Endothelial cell of umbilical vein (primary cell): ENCODE results near the gene VIPR2.

Experiments
- EZH2 ChIP-seq: IDR thresholded peaks from 2 replicates; pipeline ENCODE4 v1.6.1; 2012; ENCODE audit warnings: borderline replicate concordance, low read depth, mild to moderate bottlenecking, moderate library complexity, low read length, inconsistent platforms; ENCODE audit not compliant: severe bottlenecking
- FOS ChIP-seq: IDR thresholded peaks from 2 replicates; pipeline ENCODE4 v1.6.1; 2011; ENCODE audit warnings: mild to moderate bottlenecking, low read length, moderate library complexity, borderline replicate concordance; ENCODE audit not compliant: insufficient read depth
- GATA2 ChIP-seq: IDR thresholded peaks from 2 replicates; pipeline ENCODE4 v1.7.0; 2011; ENCODE audit warnings: low read depth, mild to moderate bottlenecking, moderate library complexity, mixed read lengths, low read length; ENCODE audit not compliant: insufficient read length, insufficient read depth
- MAX ChIP-seq: IDR thresholded peaks from 2 replicates; pipeline ENCODE4 v1.6.1; 2011; ENCODE audit not compliant: insufficient read depth, insufficient read length
- MYC ChIP-seq: IDR thresholded peaks from one replicate; pipeline ENCODE4 v1.6.1; 2011; ENCODE audit warnings: mild to moderate bottlenecking, low read depth, low read length
- POLR2A ChIP-seq: IDR thresholded peaks from 2 replicates; pipeline ENCODE4 v1.6.1; 2012; ENCODE audit warnings: low read depth, mild to moderate bottlenecking, control low read depth, low read length
- POLR2AphosphoS5 ChIP-seq: IDR thresholded peaks from 2 replicates; pipeline ENCODE4 v1.6.1; 2012; ENCODE audit warnings: low read depth, mild to moderate bottlenecking, control low read depth, low read length, moderate library complexity; ENCODE audit not compliant: insufficient read depth
- TF ChIP-seq, protein P1 (sequence below), 2 donors: IDR thresholded peaks; 1 replicate in 1 of 2; 2 replicates in 1 of 2; pipeline ENCODE4 v1.5.1; 2011; ENCODE audit warnings: low read length in 2 of 2, mild to moderate bottlenecking in 2 of 2, moderate library complexity in 2 of 2, control low read depth in 1 of 2, inconsistent platforms in 1 of 2, low read depth in 1 of 2; ENCODE audit not compliant: insufficient read depth in 1 of 2; ENCODE audit errors: extremely low read depth in 1 of 2

- TF ChIP-seq, protein P1, sequence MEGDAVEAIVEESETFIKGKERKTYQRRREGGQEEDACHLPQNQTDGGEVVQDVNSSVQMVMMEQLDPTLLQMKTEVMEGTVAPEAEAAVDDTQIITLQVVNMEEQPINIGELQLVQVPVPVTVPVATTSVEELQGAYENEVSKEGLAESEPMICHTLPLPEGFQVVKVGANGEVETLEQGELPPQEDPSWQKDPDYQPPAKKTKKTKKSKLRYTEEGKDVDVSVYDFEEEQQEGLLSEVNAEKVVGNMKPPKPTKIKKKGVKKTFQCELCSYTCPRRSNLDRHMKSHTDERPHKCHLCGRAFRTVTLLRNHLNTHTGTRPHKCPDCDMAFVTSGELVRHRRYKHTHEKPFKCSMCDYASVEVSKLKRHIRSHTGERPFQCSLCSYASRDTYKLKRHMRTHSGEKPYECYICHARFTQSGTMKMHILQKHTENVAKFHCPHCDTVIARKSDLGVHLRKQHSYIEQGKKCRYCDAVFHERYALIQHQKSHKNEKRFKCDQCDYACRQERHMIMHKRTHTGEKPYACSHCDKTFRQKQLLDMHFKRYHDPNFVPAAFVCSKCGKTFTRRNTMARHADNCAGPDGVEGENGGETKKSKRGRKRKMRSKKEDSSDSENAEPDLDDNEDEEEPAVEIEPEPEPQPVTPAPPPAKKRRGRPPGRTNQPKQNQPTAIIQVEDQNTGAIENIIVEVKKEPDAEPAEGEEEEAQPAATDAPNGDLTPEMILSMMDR (IDR thresholded peaks at IDR 0.05; ENCODE audit: extremely low read depth in 1 of 2, insufficient read depth in 1 of 2, low read depth in 1 of 2, low read length in 2 of 2), result no peak
- no peak for TF ChIP-seq FOS
- TF ChIP-seq POLR2AphosphoS5, result no peak
- no peak for TF ChIP-seq POLR2A
- no peak for TF ChIP-seq EZH2
- TF ChIP-seq MAX, result no peak
- no peak for TF ChIP-seq GATA2
- TF ChIP-seq MYC, result no peak
These were observed 47.3 kb upstream of the VIPR2 start for GRCh38 chr7:159192013-159192412.
